Ascending aorta (tissue), 2 donors: ENCODE results near the gene STAMBPL1. TPM values are rescaled to one million over a fixed set of nuclear protein-coding genes. Genes with fewer than 3 reads are reported as not detected.
A peak's percentile ranks its signal among the peaks of the same experiment; 100 is the strongest.

ENCODE experiments used
- DNase-seq, 2 donors: peaks; one replicate each; pipeline ENCODE4 v3.0.0-alpha.2; 2019; ENCODE audit warnings: low spot score in 2 of 2
- H3K27ac ChIP-seq, 2 donors: fragments of 200-600 bp; sonication (generic); one replicate each; pipeline ENCODE4 v1.5.1; 2016 to 2017; ENCODE audit warnings: mild to moderate bottlenecking in 1 of 2
- H3K27me3 ChIP-seq: fragments of 200-600 bp; sonication (generic); one replicate; pipeline ENCODE4 v1.5.1; 2017
- H3K36me3 ChIP-seq, 2 donors: fragments of 200-600 bp; sonication (generic); one replicate each; pipeline ENCODE4 v1.5.1; 2016
- H3K4me1 ChIP-seq, 2 donors: fragments of 200-600 bp; sonication (generic); one replicate each; pipeline ENCODE4 v1.5.1; 2016 to 2017; ENCODE audit warnings: mild to moderate bottlenecking in 1 of 2
- H3K4me3 ChIP-seq, 2 donors: fragments of 200-600 bp; sonication (generic); one replicate each; pipeline ENCODE4 v1.5.1; 2016 to 2017; ENCODE audit warnings: mild to moderate bottlenecking in 1 of 2
- H3K9me3 ChIP-seq, 2 donors: fragments of 200-600 bp; sonication (generic); one replicate each; pipeline ENCODE4 v1.5.1; 2016
- CTCF ChIP-seq, 3 experiments: fragments of 200-600 bp in 2 of 3; fragments of 450-650 bp in 1 of 3; sonication (generic) in 2 of 3; IDR thresholded peaks; one replicate each; pipeline ENCODE4 v1.5.1; 2016 to 2019; ENCODE audit warnings: antibody characterized with exemption in 3 of 3, mild to moderate bottlenecking in 1 of 3, moderate library complexity in 1 of 3
- intact Hi-C: fragments of 100-400 bp; cut with DNase I; formaldehyde crosslinking; loops from one replicate; pipeline ENCODE4 v1.15.1; 2023
- total RNA-seq: library from RNA; depleted of rRNA; stranded (reverse); fragments of >200 nt; gene quantifications from one replicate; pipeline ENCODE4 v1.1.0, GENCODE V29; 2016

Gene STAMBPL1
- total RNA-seq, 1 donor from 2014 or later, result 37.0 TPM

DNA sequence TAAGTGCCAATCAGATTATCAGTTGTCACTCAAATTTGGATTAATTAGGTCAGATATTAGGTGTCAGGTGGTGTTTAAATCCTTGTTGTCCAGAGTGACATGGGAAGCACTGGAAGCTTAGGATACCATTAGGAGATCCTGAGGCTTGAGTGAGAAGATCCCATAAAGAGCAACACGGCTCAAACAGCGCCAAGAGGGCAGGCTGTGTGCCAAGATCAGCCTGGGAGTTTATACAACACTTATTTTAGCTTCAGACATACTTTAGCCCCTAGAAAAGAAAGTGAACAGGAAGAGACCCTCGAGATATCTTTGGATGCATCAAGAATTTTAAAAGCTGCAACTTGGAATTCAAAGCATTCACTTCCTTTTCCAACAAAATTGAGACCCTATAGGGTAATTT is 86.8 kb downstream of the STAMBPL1 start:
- no peak for DNase-seq
- peaks cover 0 to 44% of the 10 kb centered on the region in 2 donors for H3K4me1 ChIP-seq
- H3K27me3 ChIP-seq, result no peaks in the 10 kb centered on the region
- H3K27ac ChIP-seq, result peak overlapping the region; percentile 87 to 89
- no peaks in the 10 kb centered on the region for H3K9me3 ChIP-seq
- intact Hi-C loops, result loop anchor here (1.0 kb wide), 1 partner anchor 13 kb away; no protein-coding TSS in a partner anchor
- TF ChIP-seq CTCF (IDR thresholded peaks at IDR 0.05), result no peak
- H3K4me3 ChIP-seq, result peak overlapping the region in 1 of 2 donors; percentile 9
- no peaks in the 10 kb centered on the region for H3K36me3 ChIP-seq

- H3K27ac ChIP-seq, result peak overlapping the region; percentile 87 to 89
- intact Hi-C loops, result no loop called here
- no peaks in the 10 kb centered on the region for H3K36me3 ChIP-seq
- no peak overlapping the region for H3K4me3 ChIP-seq
- no peak for DNase-seq
- H3K4me1 ChIP-seq, result peaks cover 0 to 53% of the 10 kb centered on the region in 2 donors
- no peaks in the 10 kb centered on the region for H3K9me3 ChIP-seq
- no peak for TF ChIP-seq CTCF (IDR thresholded peaks at IDR 0.05)
- no peaks in the 10 kb centered on the region for H3K27me3 ChIP-seq
Observed at GRCh38 chr10:88968391-88968790, 88.3 kb downstream of the STAMBPL1 start.

DNA sequence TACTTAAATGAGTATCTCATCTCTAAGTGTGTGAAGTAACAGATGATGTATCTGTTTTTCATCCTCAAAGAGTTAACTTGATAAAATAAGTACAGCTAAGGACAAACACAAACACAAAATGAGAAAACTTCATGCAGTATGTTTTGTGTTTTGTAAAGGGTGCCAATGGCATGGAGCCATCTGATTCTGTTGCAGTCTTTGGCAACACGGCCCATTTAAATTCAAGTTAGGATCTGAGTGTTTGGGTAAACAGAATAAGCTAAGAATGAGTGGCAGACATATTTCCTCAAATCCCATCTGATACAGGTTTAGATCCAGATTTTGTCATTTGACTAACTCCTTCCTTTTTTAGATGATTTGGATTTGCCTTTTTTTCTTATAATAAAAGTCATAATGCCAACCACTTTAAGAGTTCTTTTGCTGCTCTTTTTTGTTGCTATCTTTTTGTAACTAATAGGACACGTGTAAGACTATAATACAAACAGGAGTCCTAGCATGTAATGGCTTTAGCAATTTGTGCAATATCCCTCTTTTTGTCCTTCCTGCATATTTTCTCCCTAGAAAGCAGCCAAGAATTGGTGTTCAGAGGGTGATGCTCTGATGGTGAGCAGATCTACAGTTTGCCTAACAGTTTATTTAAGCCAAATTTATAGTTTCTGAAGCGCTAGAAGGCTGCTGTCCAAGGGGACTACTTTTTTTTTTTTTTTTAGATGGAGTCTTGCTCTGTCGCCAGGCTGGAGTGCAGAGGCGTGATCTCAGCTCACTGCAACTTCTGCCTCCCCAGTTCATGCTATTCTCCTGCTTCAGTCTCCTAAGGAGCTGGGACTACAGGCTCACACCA is 91.4 kb downstream of the STAMBPL1 start:
- Histone ChIP-seq H3K4me3 (peak overlapping the region in 1 of 2 donors; percentile 42), H3K27ac (peak overlapping the region; percentile 87 to 89), H3K36me3 (no peaks in the 10 kb centered on the region), H3K4me1 (peaks cover 0 to 49% of the 10 kb centered on the region in 2 donors), H3K27me3 (no peaks in the 10 kb centered on the region), H3K9me3 (no peaks in the 10 kb centered on the region)
- TF ChIP-seq CTCF (IDR thresholded peaks at IDR 0.05), result no peak
- intact Hi-C loops, result no loop called here
- DNase-seq, result no peak

Other genes starting within 250 kb of the STAMBPL1 start
- 7.1 TPM for gene LIPF, start 215.8 kb upstream of the STAMBPL1 start, total RNA-seq
- not detected for gene LIPK, start 174.0 kb upstream of the STAMBPL1 start, total RNA-seq
- gene LIPN, start 120.2 kb upstream of the STAMBPL1 start, total RNA-seq, result not detected
- gene LIPM, start 77.5 kb upstream of the STAMBPL1 start, total RNA-seq, result not detected
- not detected for gene ANKRD22, start 28.4 kb upstream of the STAMBPL1 start, total RNA-seq
- gene ACTA2, start 72.5 kb downstream of the STAMBPL1 start, total RNA-seq, result 5,316 TPM
- gene FAS, start 110.6 kb downstream of the STAMBPL1 start, total RNA-seq, result 10.5 TPM